Mesendoderm (in vitro differentiated cells): ENCODE data around the gene DEAF1.
A peak's percentile ranks its signal among the peaks of the same experiment; 100 is the strongest.

Experiments
- DNase-seq: peaks from one replicate; pipeline ENCODE4 v3.0.0; 2013
- H2AK5ac ChIP-seq: 2 replicates; pipeline ENCODE4 v1.6.1; 2013; ENCODE audit warnings: low read length, inconsistent platforms
- H2BK120ac ChIP-seq: 2 replicates; pipeline ENCODE4 v1.6.1; 2013; ENCODE audit warnings: low read depth, mild to moderate bottlenecking, low read length, moderate library complexity, mixed read lengths
- H2BK15ac ChIP-seq: replicated peaks from 2 replicates; pipeline ENCODE4 v1.6.1; 2013; ENCODE audit warnings: low read depth, mild to moderate bottlenecking, moderate library complexity
- H2BK5ac ChIP-seq: 2 replicates; pipeline ENCODE4 v1.6.1; 2013; ENCODE audit warnings: low read length, inconsistent platforms
- H3K18ac ChIP-seq: 2 replicates; pipeline ENCODE4 v1.6.1; 2013; ENCODE audit warnings: mild to moderate bottlenecking, low read length, mixed read lengths
- H3K23ac ChIP-seq: one replicate; pipeline ENCODE4 v1.6.1; 2013; ENCODE audit warnings: low read length
- H3K27ac ChIP-seq: 2 replicates; pipeline ENCODE4 v1.5.1; 2013; ENCODE audit warnings: low read depth, mild to moderate bottlenecking, inconsistent platforms, low read length, moderate library complexity
- H3K27me3 ChIP-seq: 2 replicates; pipeline ENCODE4 v1.6.1; 2013; ENCODE audit warnings: low read length, control low read depth, mild to moderate bottlenecking, inconsistent platforms; ENCODE audit not compliant: insufficient read depth, poor library complexity
- H3K36me3 ChIP-seq: 2 replicates; pipeline ENCODE4 v1.6.1; 2013; ENCODE audit warnings: low read length, inconsistent platforms; ENCODE audit not compliant: control insufficient read depth, insufficient read depth
- H3K4ac ChIP-seq: one replicate; pipeline ENCODE4 v1.6.1; 2013; ENCODE audit warnings: low read depth, mild to moderate bottlenecking, low read length, moderate library complexity
- H3K4me1 ChIP-seq: 2 replicates; pipeline ENCODE4 v1.6.1; 2013; ENCODE audit warnings: low read depth, low read length, inconsistent platforms; ENCODE audit not compliant: control insufficient read depth
- H3K4me2 ChIP-seq: 2 replicates; pipeline ENCODE4 v1.6.1; 2013; ENCODE audit warnings: low read length
- H3K4me3 ChIP-seq: 2 replicates; pipeline ENCODE4 v1.5.1; 2013; ENCODE audit warnings: mild to moderate bottlenecking, low read length
- H3K56ac ChIP-seq: one replicate; pipeline ENCODE4 v1.6.1; 2013; ENCODE audit warnings: low read length
- H3K79me1 ChIP-seq: 2 replicates; pipeline ENCODE4 v1.6.1; 2013; ENCODE audit warnings: low read length, inconsistent platforms
- H3K79me2 ChIP-seq: 2 replicates; pipeline ENCODE4 v1.6.1; 2013; ENCODE audit warnings: mild to moderate bottlenecking, low read length; ENCODE audit not compliant: control insufficient read depth, insufficient read depth
- H3K9ac ChIP-seq: 2 replicates; pipeline ENCODE4 v1.6.1; 2013; ENCODE audit warnings: low read length, inconsistent platforms
- H4K5ac ChIP-seq: one replicate; pipeline ENCODE4 v1.6.1; 2013; ENCODE audit warnings: low read length
- H4K8ac ChIP-seq: one replicate; pipeline ENCODE4 v1.6.1; 2013; ENCODE audit warnings: low read depth, mild to moderate bottlenecking, control low read depth, low read length, moderate library complexity
- WGBS: extraction: QIAGEN DNeasy Blood & Tissue Kit; methylation state at CpG from one replicate; pipeline ENCODE4 v1.1.7; 2013; ENCODE audit warnings: low lambda C conversion rate, missing lambda C conversion rate; ENCODE audit not compliant: insufficient coverage; ENCODE audit errors: extremely low coverage; 5-methylcytosine and 5-hydroxymethylcytosine counted together

The DEAF1 gene

DNA sequence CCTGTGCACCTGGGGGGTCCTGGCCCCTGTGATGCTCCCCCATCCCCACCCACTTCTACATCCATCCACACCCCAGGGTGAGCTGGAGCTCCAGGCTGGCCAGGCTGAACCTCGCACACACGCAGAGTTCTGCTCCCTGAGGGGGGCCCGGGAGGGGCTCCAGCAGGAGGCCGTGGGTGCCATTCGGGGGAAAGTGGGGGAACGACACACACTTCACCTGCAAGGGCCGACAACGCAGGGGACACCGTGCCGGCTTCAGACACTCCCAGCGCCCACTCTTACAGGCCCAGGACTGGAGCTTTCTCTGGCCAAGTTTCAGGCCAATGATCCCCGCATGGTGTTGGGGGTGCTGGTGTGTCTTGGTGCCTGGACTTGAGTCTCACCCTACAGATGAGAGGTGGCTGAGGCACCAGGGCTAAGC, 32.3 kb upstream of the DEAF1 start:
- Histone ChIP-seq H3K23ac (no peak overlapping the region), H3K27me3 (peaks cover 2% of the 10 kb centered on the region), H3K18ac (no peak overlapping the region), H3K4ac (no peak overlapping the region), H3K4me3 (no peak overlapping the region), H2BK15ac (no peak overlapping the region), H3K79me2 (no peaks in the 10 kb centered on the region), H4K5ac (no peak overlapping the region), H2BK120ac (no peak overlapping the region), H3K9ac (no peak overlapping the region), H3K4me2 (no peak overlapping the region), H3K27ac (no peak overlapping the region), H3K36me3 (no peaks in the 10 kb centered on the region), H2AK5ac (no peak overlapping the region), H3K56ac (no peak overlapping the region), H3K4me1 (no peaks in the 10 kb centered on the region), H2BK5ac (no peak overlapping the region), H4K8ac (no peak overlapping the region), H3K79me1 (no peaks in the 10 kb centered on the region)
- no CpG with 5 or more reads among the region's 12 CpGs for WGBS
- no peak for DNase-seq

DNA sequence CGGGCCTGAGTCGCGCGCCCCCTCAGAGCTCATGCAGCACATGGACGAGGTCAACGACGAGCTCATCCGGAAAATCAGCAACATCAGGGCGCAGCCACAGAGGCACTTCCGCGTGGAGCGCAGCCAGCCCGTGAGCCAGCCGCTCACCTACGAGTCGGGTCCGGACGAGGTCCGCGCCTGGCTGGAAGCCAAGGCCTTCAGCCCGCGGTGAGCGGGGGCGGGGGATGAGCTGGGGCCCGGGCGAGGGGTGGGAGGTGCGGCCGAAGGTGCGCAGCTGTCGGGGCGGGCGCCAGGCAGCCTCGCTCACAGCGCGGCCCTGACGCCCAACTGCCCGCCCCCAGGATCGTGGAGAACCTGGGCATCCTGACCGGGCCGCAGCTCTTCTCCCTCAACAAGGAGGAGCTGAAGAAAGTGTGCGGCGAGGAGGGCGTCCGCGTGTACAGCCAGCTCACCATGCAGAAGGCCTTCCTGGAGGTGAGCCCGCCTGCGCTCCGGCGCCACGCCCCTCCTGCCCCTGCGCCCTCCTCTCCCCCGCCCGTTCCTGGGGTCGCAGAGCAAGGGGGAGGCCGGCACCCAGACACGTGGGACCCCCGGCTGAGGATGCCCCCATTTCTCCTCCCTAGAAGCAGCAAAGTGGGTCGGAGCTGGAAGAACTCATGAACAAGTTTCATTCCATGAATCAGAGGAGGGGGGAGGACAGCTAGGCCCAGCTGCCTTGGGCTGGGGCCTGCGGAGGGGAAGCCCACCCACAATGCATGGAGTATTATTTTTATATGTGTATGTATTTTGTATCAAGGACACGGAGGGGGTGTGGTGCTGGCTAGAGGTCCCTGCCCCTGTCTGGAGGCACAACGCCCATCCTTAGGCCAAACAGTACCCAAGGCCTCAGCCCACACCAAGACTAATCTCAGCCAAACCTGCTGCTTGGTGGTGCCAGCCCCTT, 31.5 kb upstream of the DEAF1 start:
- H3K4me2 ChIP-seq, result peak overlapping the region; percentile 15
- H3K27me3 ChIP-seq, result peaks cover 2% of the 10 kb centered on the region
- H3K4me1 ChIP-seq, result no peaks in the 10 kb centered on the region
- peak overlapping the region; percentile 3 for H3K9ac ChIP-seq
- H3K27ac ChIP-seq, result no peak overlapping the region
- peak overlapping the region; percentile 45 for H3K23ac ChIP-seq
- no peaks in the 10 kb centered on the region for H3K79me1 ChIP-seq
- no peak overlapping the region for H2AK5ac ChIP-seq
- no CpG with 5 or more reads among the region's 61 CpGs for WGBS
- no peaks in the 10 kb centered on the region for H3K79me2 ChIP-seq
- H3K18ac ChIP-seq, result no peak overlapping the region
- H3K56ac ChIP-seq, result peak overlapping the region; percentile 29
- H4K8ac ChIP-seq, result no peak overlapping the region
- no peak overlapping the region for H3K4me3 ChIP-seq
- DNase-seq, result peak; percentile 40
- H2BK15ac ChIP-seq, result no peak overlapping the region
- H2BK120ac ChIP-seq, result no peak overlapping the region
- no peaks in the 10 kb centered on the region for H3K36me3 ChIP-seq
- no peak overlapping the region for H4K5ac ChIP-seq
- no peak overlapping the region for H3K4ac ChIP-seq
- no peak overlapping the region for H2BK5ac ChIP-seq

DNA sequence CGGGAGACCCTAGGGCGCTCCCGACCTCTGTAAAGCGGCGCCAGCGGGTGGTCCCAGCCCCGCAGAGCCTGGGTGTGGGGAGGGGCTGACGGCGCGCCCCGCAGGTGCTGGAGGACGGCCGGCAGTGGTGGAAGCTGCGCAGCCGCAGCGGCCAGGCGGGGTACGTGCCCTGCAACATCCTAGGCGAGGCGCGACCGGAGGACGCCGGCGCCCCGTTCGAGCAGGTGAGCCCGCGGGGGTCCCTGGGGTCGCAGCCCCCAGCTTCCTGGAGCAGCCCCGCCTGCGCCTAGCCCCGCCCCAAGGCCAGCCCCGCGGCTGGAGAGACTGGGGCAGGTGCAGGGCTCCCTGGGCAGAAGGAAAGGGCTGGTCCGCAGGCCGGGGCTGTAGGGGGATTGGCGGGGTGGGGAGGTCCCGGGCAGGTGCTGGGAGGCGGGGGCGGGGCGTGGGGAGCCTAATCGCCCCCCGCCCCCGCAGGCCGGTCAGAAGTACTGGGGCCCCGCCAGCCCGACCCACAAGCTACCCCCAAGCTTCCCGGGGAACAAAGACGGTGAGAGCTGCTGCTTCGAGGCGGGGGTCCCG, 30.7 kb upstream of the DEAF1 start:
- Histone ChIP-seq H3K27me3 (peaks cover 2% of the 10 kb centered on the region), H2BK15ac (no peak overlapping the region), H4K5ac (no peak overlapping the region), H3K23ac (no peak overlapping the region), H3K36me3 (no peaks in the 10 kb centered on the region), H4K8ac (no peak overlapping the region), H3K27ac (no peak overlapping the region), H2AK5ac (no peak overlapping the region), H3K18ac (no peak overlapping the region), H3K9ac (no peak overlapping the region), H3K4ac (no peak overlapping the region), H3K79me1 (no peaks in the 10 kb centered on the region), H2BK5ac (no peak overlapping the region), H3K4me2 (no peak overlapping the region), H3K4me3 (no peak overlapping the region), H3K56ac (no peak overlapping the region), H3K4me1 (no peaks in the 10 kb centered on the region), H2BK120ac (no peak overlapping the region), H3K79me2 (no peaks in the 10 kb centered on the region)
- DNase-seq, result no peak
- no CpG with 5 or more reads among the region's 53 CpGs for WGBS

DNA sequence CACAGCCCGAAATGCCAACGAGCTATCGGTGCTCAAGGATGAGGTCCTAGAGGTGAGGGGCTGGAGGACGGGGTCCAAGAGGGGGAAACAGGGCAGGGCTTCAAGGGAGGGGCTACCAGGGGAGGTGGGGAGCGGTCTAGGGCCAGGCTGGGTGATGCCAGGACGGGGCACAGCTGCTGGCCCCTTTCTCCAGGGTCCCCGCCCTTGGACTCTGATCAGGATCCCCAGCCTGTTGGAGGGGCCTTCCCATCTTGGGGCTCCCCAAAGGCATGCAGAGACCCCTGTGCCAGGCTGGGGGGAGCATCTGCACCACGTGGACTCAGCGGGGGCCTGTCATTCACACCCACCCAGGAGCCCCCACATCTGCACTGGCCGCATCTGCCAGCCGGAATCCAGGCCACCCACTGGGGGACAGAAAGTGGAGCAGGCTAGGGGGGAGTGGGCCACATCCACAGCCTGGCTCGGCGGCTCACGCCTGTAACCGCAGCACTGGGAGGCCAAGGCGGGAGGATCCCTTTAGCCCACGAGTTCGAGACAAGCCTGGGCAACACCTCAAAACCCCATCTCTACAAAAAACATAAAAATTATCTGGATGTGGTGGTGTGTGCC, 29.9 kb upstream of the DEAF1 start:
- Histone ChIP-seq H3K56ac (no peak overlapping the region), H3K9ac (no peak overlapping the region), H3K27ac (no peak overlapping the region), H3K79me1 (no peaks in the 10 kb centered on the region), H4K5ac (no peak overlapping the region), H3K4me2 (no peak overlapping the region), H3K18ac (no peak overlapping the region), H3K4me3 (no peak overlapping the region), H3K23ac (no peak overlapping the region), H2AK5ac (no peak overlapping the region), H3K27me3 (peaks cover 2% of the 10 kb centered on the region), H3K4me1 (no peaks in the 10 kb centered on the region), H3K79me2 (no peaks in the 10 kb centered on the region), H3K36me3 (no peaks in the 10 kb centered on the region), H2BK5ac (no peak overlapping the region), H3K4ac (no peak overlapping the region), H4K8ac (no peak overlapping the region), H2BK15ac (no peak overlapping the region), H2BK120ac (no peak overlapping the region)
- no peak for DNase-seq
- WGBS, result no CpG with 5 or more reads among the region's 18 CpGs

DNA sequence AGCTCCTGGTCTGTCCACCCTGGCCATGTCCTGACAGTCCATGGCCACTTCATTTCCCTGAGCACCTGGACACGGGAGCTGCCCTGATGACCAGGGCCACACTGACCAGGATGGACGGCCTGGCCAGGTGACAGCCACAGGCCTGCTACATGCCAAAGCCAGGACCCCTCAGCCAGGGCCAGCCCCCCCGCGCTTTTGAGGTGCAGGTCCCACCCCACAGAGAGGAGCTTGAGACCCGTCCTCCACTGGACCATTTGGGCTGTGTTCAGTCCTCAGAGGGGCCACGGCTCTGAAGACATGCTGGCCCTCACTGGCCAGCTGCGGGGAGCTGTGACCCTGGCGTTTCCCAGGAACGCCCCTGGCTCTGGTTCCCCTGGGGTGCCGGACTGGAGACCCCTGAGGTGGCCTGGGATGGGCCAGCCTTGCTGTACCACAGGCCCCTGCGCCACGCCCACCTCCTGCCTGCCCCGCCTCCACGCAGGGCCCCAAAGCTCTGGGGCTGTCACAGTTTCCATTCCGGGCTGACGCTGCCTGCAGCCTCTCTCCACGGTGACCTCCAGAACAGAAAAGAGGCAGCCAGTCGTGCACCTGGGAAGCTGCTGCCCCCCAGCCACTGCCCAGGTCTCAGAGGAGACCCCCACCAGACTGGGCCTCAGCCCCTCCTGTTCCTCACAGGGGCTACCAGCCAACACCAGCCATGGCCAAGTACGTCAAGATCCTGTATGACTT, 29.2 kb upstream of the DEAF1 start:
- no peak overlapping the region for H2BK15ac ChIP-seq
- no peak overlapping the region for H4K8ac ChIP-seq
- no peak overlapping the region for H3K18ac ChIP-seq
- H3K36me3 ChIP-seq, result no peaks in the 10 kb centered on the region
- H3K4me2 ChIP-seq, result no peak overlapping the region
- no CpG with 5 or more reads among the region's 19 CpGs for WGBS
- H3K79me2 ChIP-seq, result no peaks in the 10 kb centered on the region
- no peak overlapping the region for H2AK5ac ChIP-seq
- no peak for DNase-seq
- no peak overlapping the region for H2BK120ac ChIP-seq
- H3K9ac ChIP-seq, result no peak overlapping the region
- H3K23ac ChIP-seq, result no peak overlapping the region
- no peaks in the 10 kb centered on the region for H3K79me1 ChIP-seq
- no peak overlapping the region for H2BK5ac ChIP-seq
- H3K4me3 ChIP-seq, result no peak overlapping the region
- peaks cover 2% of the 10 kb centered on the region for H3K27me3 ChIP-seq
- H4K5ac ChIP-seq, result no peak overlapping the region
- no peaks in the 10 kb centered on the region for H3K4me1 ChIP-seq
- H3K4ac ChIP-seq, result no peak overlapping the region
- no peak overlapping the region for H3K27ac ChIP-seq
- no peak overlapping the region for H3K56ac ChIP-seq
